HG02642 (cell line): ENCODE measurements around the gene ZBTB17.
"Not testable (repeated sequence)": the region's sequence is repeated elsewhere in the genome, so short reads cannot be mapped to it uniquely, and the experiment has no call there.

ENCODE experiments used
- ATAC-seq: cut with Tn5 transposase; IDR thresholded peaks from one replicate; pipeline ENCODE4 v1.9.1; 2021; ENCODE audit warnings: mild to moderate bottlenecking; ENCODE audit not compliant: unreplicated experiment, poor library complexity

Gene ZBTB17

GRCh38 chr1:15991427-15992186 is 15.7 kb upstream of the ZBTB17 start:
- no peak for ATAC-seq

DNA sequence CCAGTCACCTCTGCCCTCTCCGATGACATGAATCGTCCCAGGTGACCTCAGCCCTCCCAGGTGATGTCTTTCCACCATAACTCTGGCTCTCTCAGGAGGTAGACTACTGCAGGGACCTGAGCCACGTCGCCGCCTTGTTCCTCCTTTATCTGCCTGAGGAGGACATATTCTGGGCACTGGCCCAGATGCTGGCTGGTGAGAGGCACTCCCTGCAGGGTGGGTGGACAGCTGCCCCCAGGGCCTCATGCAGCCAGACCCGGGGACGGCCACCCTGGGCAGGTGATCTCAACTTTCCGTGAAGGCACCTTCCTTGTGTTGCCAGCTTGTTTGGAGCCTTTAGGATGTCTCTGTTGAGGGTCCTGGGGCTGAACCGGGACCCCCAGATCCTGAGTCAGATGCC is 13.9 kb upstream of the ZBTB17 start:
- ATAC-seq, result no peak

GRCh38 chr1:15988856-15989736 is 13.2 kb upstream of the ZBTB17 start:
- no peak for ATAC-seq

- ATAC-seq, result no peak
These were observed 9.9 kb upstream of the ZBTB17 start for GRCh38 chr1:15985611-15986297.

GRCh38 chr1:15983275-15983674 is 7.4 kb upstream of the ZBTB17 start:
- no peak for ATAC-seq

- no peak for ATAC-seq
These were observed 5.8 kb upstream of the ZBTB17 start for GRCh38 chr1:15981679-15982078.

- ATAC-seq, result not testable (repeated sequence)
These were observed 2.0 kb upstream of the ZBTB17 start for GRCh38 chr1:15977947-15978346.

- peak; percentile 61 for ATAC-seq
These were observed 520 bp downstream of the ZBTB17 start for GRCh38 chr1:15975358-15975804.

DNA sequence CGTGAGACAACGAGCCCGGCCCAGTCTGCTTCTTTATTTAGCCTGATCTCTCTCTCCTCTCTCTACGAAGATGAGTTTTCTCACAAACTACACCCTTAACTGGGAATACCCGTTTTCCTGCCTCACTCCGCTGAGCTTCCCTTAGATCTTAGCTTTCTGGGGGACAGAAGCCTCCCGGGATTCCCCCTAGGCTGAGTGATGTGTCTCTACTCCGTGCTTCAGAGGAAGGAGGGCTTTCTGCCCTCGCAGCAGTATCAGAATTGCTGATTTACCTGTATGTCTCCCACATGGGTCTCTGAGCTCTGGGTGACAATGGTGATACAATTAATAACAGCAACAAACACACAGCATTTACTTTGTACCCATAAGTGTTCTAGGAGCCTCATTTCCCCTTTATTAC is 1.0 kb downstream of the ZBTB17 start:
- ATAC-seq, result peak; percentile 30

- no peak for ATAC-seq
These were observed 2.1 kb downstream of the ZBTB17 start for GRCh38 chr1:15973772-15974171.

DNA sequence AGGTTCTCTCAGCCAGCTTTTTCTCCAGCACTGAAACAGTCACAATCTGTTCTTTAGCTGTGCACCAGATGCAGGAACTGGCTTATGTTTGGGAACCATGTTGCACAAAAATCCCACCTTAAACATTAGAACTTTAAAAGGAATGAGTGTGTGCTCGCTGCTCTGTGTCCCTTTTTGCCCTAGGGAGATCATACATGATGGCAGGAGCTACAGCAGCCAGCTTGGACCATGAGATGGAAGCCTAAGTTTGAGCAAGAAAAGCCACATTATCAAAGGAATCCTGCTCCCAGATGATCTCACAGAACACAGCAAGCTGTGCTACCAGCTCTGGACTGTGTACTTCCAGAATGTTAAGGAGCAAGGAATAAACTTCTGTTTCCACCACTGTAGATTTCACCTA is 3.5 kb downstream of the ZBTB17 start:
- no peak for ATAC-seq

GRCh38 chr1:15970911-15971310 is 5.0 kb downstream of the ZBTB17 start:
- no peak for ATAC-seq

GRCh38 chr1:15969321-15969880 is 6.5 kb downstream of the ZBTB17 start:
- no peak for ATAC-seq

DNA sequence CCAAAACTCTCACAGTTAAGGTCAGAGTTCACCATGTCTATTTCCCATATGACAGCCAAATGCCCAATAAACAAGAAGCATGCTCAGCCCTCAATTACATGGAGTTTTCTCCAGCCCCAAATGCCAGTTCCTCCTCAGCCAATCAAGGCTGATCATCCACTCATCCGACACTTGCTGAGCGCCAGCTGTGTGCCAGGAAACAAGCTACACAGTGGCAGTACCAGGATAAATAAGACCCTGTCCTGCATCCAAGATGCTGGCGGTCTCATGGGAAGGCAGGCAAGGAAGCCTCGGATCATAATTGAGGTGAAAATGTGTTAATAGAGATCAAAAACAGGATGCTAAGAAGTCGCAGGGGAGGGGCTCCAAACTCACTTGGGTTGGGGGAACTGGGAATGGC is 7.7 kb downstream of the ZBTB17 start:
- no peak for ATAC-seq

DNA sequence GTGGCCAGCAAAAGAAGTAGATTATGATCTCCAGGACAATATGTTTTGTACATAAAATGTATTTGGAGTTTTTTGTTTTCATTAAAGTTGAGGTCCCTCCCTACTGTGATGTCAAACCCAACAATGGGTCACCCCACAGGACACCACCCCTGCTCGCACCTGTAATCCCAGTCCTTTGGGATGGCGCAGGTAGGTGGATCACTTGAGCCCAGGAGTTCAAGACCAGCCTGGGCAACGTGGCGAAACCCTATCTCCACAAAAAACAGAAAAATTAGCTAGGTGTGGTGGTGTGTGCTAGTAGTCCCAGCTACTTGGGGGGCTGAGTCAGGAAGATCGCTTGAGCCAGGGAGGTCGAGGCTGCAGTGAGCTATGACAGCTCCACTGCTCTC is 9.0 kb downstream of the ZBTB17 start:
- no peak for ATAC-seq

DNA sequence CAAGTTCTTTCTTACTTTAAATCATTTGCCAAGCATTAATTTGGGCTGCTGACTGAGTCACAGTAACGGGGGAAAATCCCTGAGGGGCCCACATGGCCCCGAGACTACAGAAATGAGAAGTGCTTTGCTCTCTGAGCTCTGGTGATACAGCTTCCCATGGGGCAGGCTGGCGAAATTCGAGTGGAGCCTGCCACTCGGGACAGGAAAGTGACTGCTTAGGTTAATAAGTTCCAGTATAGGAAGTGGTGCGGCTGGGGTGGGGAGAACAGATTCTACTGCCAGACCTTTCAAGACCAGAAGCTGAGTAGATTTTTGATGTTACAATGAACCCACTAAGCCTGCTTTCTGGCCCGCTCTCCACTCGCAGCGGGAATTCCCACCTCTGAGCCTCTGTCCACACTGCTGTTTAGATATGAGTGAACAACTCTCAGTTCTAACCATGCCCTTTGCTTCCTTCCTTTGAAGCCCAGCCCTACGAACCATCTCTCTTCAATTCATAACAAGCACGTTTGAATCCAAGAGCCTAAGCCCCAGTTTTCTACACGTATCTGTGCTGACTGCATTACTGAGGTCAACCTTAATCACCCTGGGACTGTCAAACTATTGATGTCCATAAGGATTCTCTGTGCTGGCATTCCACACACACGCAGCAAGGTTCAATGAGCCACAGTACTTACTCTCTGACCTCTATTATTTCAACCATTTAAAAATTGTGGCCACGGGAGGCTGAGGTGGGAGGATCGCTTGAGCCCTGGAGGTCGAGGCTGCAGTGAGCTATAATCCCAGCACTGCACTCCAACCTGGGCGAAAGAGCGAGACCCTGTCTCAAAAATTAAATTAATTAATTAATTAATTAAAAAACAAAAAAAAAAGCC is 9.6 kb downstream of the ZBTB17 start:
- ATAC-seq, result peak; percentile 72

DNA sequence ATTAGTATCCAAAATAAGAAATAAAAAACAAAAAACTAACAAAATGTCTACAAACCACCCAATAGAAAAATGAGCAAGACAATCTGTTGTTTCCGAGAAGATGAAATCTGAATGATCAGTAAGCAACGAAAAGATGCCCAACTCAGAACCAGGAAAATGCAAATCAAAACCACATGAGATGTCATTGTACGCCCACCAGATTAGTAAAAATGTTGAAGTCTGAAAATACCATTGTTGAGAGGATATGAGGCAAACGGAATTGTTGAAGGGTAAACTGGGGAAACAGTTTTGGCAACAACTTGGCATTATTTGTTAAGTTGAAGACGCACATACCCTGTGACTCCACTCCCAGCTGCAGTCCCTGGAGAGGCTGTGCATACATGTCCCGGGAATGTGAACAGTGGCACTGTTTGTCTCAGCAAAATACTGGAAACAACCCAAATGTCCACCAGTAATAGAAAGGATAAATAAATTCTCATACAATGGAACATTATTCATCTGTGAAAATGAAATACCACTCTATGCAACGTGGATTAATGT is 10.6 kb downstream of the ZBTB17 start:
- ATAC-seq, result no peak

GRCh38 chr1:15963968-15964648 is 11.8 kb downstream of the ZBTB17 start:
- ATAC-seq, result no peak
